Measurements from ENCODE around the gene STRC.
"Not testable (repeated sequence)": the region's sequence is repeated elsewhere in the genome, so short reads cannot be mapped to it uniquely, and the experiment has no call there.

GRCh38 chr15:43659727-43660126 lies 41.1 kb upstream of the STRC start:
- TF ChIP-seq CTCF, POLR2A (IDR thresholded peaks at IDR 0.05): not testable (repeated sequence)

Data from testis (tissue), 2 donors.